T-cell (primary cell): Measurements from ENCODE around the gene VPS13A. TPM values are rescaled to one million over a fixed set of nuclear protein-coding genes. Genes with fewer than 3 reads are reported as not detected.

Source experiments
- ATAC-seq, 4 experiments: fragments of 200-7000 bp in 3 of 4; fragments of 150-1000 bp in 1 of 4; cut with Tn5 transposase; replicated peaks in 1 of 4; 1 replicate in 3 of 4; 2 replicates in 1 of 4; pipeline ENCODE4 v1.10.0; 2021; ENCODE audit warnings: moderate library complexity in 3 of 4, mild to moderate bottlenecking in 2 of 4, moderate number of reproducible peaks in 1 of 4
- CTCF ChIA-PET, 2 donors: fragments of 300-600 bp; sonication (Branson Sonifier 250); formaldehyde crosslinking; loops; one replicate each; lab custom pipeline; 2022; ENCODE audit warnings: antibody characterized with exemption in 2 of 2; lab: Charles Lee
- POLR2A ChIA-PET, 2 donors: fragments of 300-600 bp; sonication (Branson Sonifier 250); formaldehyde crosslinking; loops; one replicate each; lab custom pipeline; 2022; ENCODE audit warnings: antibody characterized with exemption in 2 of 2; lab: Charles Lee
- DNase-seq, 35 experiments: peaks; one replicate each; pipeline versions ENCODE4 v3.0.0 to v3.0.0-alpha.2; 2013 to 2023
- H3K27ac ChIP-seq: one replicate; pipeline ENCODE4 v1.5.1; 2013; ENCODE audit warnings: low read length
- H3K27me3 ChIP-seq, 2 experiments: replicated peaks in 1 of 2; 1 replicate in 1 of 2; 2 replicates in 1 of 2; pipeline versions ENCODE4 v1.6.1 to v1.7.0; 2013; ENCODE audit warnings: low read length in 1 of 2, mixed read lengths in 1 of 2; ENCODE audit not compliant: control insufficient read depth in 2 of 2, insufficient read depth in 2 of 2; ENCODE audit errors: extremely low read depth in 1 of 2
- H3K36me3 ChIP-seq, 2 donors: 1 replicate in 1 of 2; 2 replicates in 1 of 2; pipeline versions ENCODE4 v1.6.1 to v1.7.0; 2013; ENCODE audit warnings: low read length in 1 of 2; ENCODE audit not compliant: control insufficient read depth in 2 of 2, insufficient read depth in 1 of 2; ENCODE audit errors: extremely low read depth in 1 of 2
- H3K4me1 ChIP-seq, 2 experiments: 1 replicate in 1 of 2; 2 replicates in 1 of 2; pipeline versions ENCODE4 v1.6.1 to v1.7.0; 2013; ENCODE audit warnings: low read length in 2 of 2, mixed read lengths in 1 of 2; ENCODE audit not compliant: insufficient read depth in 2 of 2, control insufficient read depth in 1 of 2; ENCODE audit errors: extremely low read depth in 1 of 2
- H3K4me3 ChIP-seq, 2 donors: 1 replicate in 1 of 2; 2 replicates in 1 of 2; pipeline versions ENCODE4 v1.5.1 to v1.7.0; 2013; ENCODE audit warnings: mild to moderate bottlenecking in 2 of 2, low read length in 1 of 2, moderate library complexity in 1 of 2; ENCODE audit not compliant: control insufficient read depth in 1 of 2; ENCODE audit errors: extremely low read depth in 1 of 2
- H3K9me3 ChIP-seq: 2 replicates; pipeline ENCODE4 v1.7.0; 2013
- H3K27ac Mint-ChIP-seq, 2 donors: one replicate each; pipeline ENCODE4 v1.8.0; 2020 to 2021; ENCODE audit warnings: mild to moderate bottlenecking in 2 of 2, mixed read lengths in 2 of 2
- H3K27me3 Mint-ChIP-seq, 2 donors: one replicate each; pipeline ENCODE4 v1.8.0; 2021 to 2022; ENCODE audit warnings: mixed read lengths in 2 of 2
- H3K36me3 Mint-ChIP-seq: one replicate; pipeline ENCODE4 v1.8.0; 2021; ENCODE audit warnings: mixed read lengths
- H3K4me1 Mint-ChIP-seq, 3 donors: one replicate each; pipeline ENCODE4 v1.8.0; 2020 to 2022; ENCODE audit warnings: mixed read lengths in 3 of 3, mild to moderate bottlenecking in 1 of 3
- H3K4me3 Mint-ChIP-seq, 3 donors: one replicate each; pipeline ENCODE4 v1.8.0; 2020 to 2022; ENCODE audit warnings: mild to moderate bottlenecking in 3 of 3, mixed read lengths in 3 of 3, moderate library complexity in 3 of 3
- H3K9me3 Mint-ChIP-seq, 3 donors: one replicate each; pipeline ENCODE4 v1.8.0; 2020 to 2022; ENCODE audit warnings: mixed read lengths in 3 of 3
- WGBS: methylation state at CpG from one replicate; pipeline ENCODE4 v1.1.5; 2013; ENCODE audit warnings: missing lambda C conversion rate; ENCODE audit not compliant: insufficient coverage; 5-methylcytosine and 5-hydroxymethylcytosine counted together
- total RNA-seq, 35 experiments: library from RNA in 6 of 35; stranded (reverse) in 6 of 35; fragments of 120-200 nt in 1 of 35; gene quantifications; one replicate each; pipeline versions ENCODE4 v1.2.1 to v1.2.4 and lab custom pipeline; 2013 to 2026

VPS13A gene
- total RNA-seq, 5 donors from 2014 or later (not counting 1 experiment from before 2014, with no cell fraction given), result 32.1 to 49.3 (median 36.5) TPM

DNA sequence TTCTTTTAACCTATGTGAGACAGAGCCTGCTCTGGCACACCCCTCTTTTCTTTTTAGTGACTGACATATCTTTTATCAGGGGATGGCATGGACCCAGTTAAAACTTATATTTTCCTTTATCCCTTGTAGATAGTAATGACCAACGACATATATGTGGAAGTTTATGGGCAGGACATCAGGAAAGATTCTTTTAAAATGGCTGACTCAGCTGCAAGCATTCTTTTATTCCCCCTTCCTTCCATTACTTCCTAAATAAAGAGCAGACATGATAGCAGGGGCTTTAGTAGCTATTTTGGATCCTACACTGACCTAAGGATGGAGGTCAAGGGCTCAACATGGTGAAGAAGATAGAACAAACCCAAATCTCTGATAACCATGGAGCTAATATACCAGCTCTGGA, 25.0 kb upstream of the VPS13A start:
- ChIA-PET CTCF (interaction anchor here (0.5 to 0.9 kb wide), 5 partner anchors 14 to 707 kb away, joined by 3 to 6 read pairs (median 3); no protein-coding TSS in a partner anchor), POLR2A (no interaction called here)
- Histone ChIP-seq H3K4me1 (no peaks in the 10 kb centered on the region), H3K36me3 (no peaks in the 10 kb centered on the region), H3K27me3 (peaks cover 7 to 9% of the 10 kb centered on the region in 2 experiments), H3K27ac (no peak overlapping the region), H3K9me3 (no peaks in the 10 kb centered on the region), H3K4me3 (no peak overlapping the region)
- ATAC-seq, result no peak
- no peak overlapping the region for H3K4me3 Mint-ChIP-seq
- WGBS, result no CpG with 5 or more reads among the region's 1 CpG
- no peaks in the 10 kb centered on the region for H3K9me3 Mint-ChIP-seq
- no peak overlapping the region for H3K27ac Mint-ChIP-seq
- no peaks in the 10 kb centered on the region for H3K4me1 Mint-ChIP-seq
- no peaks in the 10 kb centered on the region for H3K36me3 Mint-ChIP-seq
- H3K27me3 Mint-ChIP-seq, result peaks cover 18 to 24% of the 10 kb centered on the region in 2 donors
- DNase-seq, result no peak

DNA sequence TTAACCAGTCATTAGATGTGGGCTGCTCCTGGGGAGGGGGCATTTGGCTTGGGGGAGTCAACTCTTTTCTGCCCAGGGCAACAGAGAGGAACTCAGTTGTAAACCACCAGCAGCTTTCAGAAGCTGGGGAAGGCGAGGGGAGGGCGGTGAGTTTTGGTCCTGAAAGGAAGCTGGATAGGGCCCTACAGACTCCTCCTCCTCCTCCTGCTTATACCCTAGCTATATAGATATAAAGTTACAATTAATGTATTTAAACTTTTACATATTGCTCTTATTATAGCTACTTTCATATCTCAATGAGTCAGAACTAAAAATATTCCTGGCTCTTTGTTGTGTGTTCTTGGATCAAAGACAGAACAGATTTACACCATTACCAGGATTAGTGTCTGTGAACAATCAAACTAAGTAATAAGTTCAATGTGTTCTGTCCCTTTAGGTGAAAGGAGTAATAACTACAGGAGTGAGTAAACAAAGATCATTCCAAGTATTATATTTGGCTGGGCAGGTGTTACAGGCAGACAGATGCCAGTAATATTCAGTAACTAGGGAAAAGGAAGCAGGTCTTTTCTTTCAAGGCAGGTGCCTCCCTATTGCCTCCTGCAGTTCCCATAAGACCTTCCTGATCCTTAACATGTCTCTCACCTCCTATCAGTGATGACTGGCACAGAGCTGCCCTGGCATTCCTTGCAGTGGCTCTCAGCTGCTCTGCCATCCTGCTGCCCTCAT, 20.5 kb upstream of the VPS13A start:
- no peaks in the 10 kb centered on the region for H3K4me1 Mint-ChIP-seq

DNA sequence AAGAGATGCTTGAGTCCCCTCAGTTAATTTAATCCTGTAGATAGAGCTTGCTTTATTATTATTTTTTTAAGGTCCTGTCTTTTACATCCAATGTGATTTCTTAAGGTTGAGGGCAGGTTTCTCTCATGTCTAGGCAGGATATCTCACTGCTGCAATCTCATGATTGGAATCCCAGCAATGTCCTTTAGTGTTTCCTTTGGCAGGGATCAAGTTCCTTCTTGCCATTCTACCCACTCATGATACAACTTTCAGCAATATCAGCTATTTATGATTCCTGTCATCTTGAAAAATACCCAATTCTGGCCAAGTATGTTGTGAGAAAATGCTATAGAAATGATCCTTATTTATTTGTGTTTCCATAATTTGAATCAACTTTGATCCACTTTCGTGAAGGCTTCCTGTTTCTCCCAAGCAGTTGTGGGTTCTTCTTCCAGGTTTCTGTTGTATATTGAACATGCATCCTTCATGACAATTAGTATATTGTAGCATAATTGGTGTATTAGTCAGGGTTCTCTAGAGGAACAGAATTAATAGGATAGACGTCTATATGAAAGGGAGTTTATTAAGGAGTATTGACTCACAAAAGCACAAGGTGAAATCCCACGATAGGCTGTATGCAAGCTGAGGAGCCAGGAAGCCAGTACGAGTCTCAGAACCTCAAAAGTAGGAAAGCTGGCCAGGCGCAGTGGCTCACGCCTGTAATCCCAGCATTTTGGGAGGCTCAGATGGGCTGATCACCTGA, 18.4 kb upstream of the VPS13A start:
- H3K36me3 ChIP-seq, result no peaks in the 10 kb centered on the region
- H3K4me3 ChIP-seq, result no peak overlapping the region
- Mint-ChIP-seq H3K36me3 (no peaks in the 10 kb centered on the region), H3K9me3 (no peaks in the 10 kb centered on the region), H3K27ac (no peak overlapping the region), H3K4me3 (no peak overlapping the region), H3K27me3 (peaks cover 13 to 14% of the 10 kb centered on the region in 2 donors), H3K4me1 (no peaks in the 10 kb centered on the region)
- no peaks in the 10 kb centered on the region for H3K9me3 ChIP-seq
- H3K4me1 ChIP-seq, result no peaks in the 10 kb centered on the region
- CTCF ChIA-PET, result interaction anchor here in 1 of 2 donors (1.7 kb wide), 1 partner anchor 8 kb away, joined by 9 read pairs; no protein-coding TSS in a partner anchor
- DNase-seq (no peak), ATAC-seq (no peak)
- H3K27me3 ChIP-seq, result peaks cover 0 to 5% of the 10 kb centered on the region in 2 experiments
- 78% methylated on average over 5 of the region's 6 CpGs for WGBS
- no peak overlapping the region for H3K27ac ChIP-seq
- POLR2A ChIA-PET, result no interaction called here

More for the DNA sequence above, 20.5 kb upstream of the VPS13A start:
- CTCF ChIA-PET, result interaction anchor here in 1 of 2 donors (0.6 kb wide), 1 partner anchor 1927 kb away, joined by 5 read pairs; no protein-coding TSS in a partner anchor
- Histone ChIP-seq H3K9me3 (no peaks in the 10 kb centered on the region), H3K4me1 (no peaks in the 10 kb centered on the region), H3K27ac (no peak overlapping the region), H3K27me3 (peaks cover 0 to 5% of the 10 kb centered on the region in 2 experiments), H3K4me3 (no peak overlapping the region), H3K36me3 (no peaks in the 10 kb centered on the region)
- POLR2A ChIA-PET, result no interaction called here
- Mint-ChIP-seq H3K36me3 (no peaks in the 10 kb centered on the region), H3K4me3 (no peak overlapping the region), H3K27me3 (peaks cover 20 to 26% of the 10 kb centered on the region in 2 donors), H3K27ac (no peak overlapping the region), H3K9me3 (no peaks in the 10 kb centered on the region)
- WGBS, result no CpG with 5 or more reads among the region's 2 CpGs
- DNase-seq, result no peak
- ATAC-seq, result no peak

DNA sequence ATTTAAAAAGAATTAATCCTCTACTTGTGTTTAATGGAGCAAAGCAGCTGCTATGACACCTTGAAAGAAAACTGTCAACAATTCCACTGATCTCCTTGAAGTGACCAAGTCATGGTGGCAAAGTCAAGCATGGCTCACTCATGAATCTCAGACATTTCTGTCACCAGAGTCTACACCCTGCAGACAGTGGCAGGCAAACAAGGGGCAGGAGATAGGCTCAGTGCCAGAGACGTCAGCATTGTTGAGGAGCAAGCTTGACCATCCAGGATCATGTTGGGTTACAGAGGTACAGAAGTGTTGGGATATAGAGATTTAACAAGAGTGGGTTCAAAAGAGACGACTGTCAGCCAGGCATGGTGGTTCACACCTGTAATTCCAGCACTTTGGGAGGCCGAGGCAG, 16.1 kb upstream of the VPS13A start:
- Histone ChIP-seq H3K36me3 (no peaks in the 10 kb centered on the region), H3K9me3 (no peaks in the 10 kb centered on the region), H3K27me3 (peaks cover 0 to 5% of the 10 kb centered on the region in 2 experiments), H3K27ac (no peak overlapping the region), H3K4me1 (no peaks in the 10 kb centered on the region), H3K4me3 (no peak overlapping the region)
- ChIA-PET CTCF (no interaction called here), POLR2A (no interaction called here)
- ATAC-seq, result no peak
- Mint-ChIP-seq H3K27ac (no peak overlapping the region), H3K27me3 (peaks cover 7 to 9% of the 10 kb centered on the region in 2 donors), H3K36me3 (no peaks in the 10 kb centered on the region), H3K9me3 (no peaks in the 10 kb centered on the region), H3K4me1 (no peaks in the 10 kb centered on the region), H3K4me3 (no peak overlapping the region)
- 57% methylated on average over 2 of the region's 3 CpGs for WGBS
- DNase-seq, result no peak

DNA sequence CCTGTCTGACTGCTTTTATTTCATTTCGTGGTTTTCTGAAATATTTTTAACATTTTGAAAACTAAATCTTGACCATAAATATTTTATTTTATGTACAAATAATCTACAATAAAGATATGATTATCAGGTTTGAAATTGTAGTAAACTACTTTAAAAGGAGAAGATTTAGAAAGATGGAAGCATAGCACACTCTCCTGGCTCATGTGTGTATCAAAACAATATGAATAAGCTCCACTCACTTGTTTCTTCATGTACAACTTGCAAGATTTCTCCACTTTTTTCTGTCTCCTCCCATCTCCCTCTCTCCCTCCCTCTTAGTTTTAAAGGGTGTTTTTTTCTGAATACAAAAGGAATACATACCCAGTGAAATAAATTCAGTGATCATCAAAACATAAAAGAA, 15.4 kb upstream of the VPS13A start:
- peaks cover 0 to 2% of the 10 kb centered on the region in 2 experiments for H3K27me3 ChIP-seq
- no peaks in the 10 kb centered on the region for H3K36me3 ChIP-seq
- H3K36me3 Mint-ChIP-seq, result no peaks in the 10 kb centered on the region
- no peak for ATAC-seq
- H3K9me3 Mint-ChIP-seq, result no peaks in the 10 kb centered on the region
- no peak overlapping the region for H3K27ac ChIP-seq
- H3K4me1 Mint-ChIP-seq, result no peaks in the 10 kb centered on the region
- no peaks in the 10 kb centered on the region for H3K4me1 ChIP-seq
- POLR2A ChIA-PET, result no interaction called here
- no peak overlapping the region for H3K27ac Mint-ChIP-seq
- no peak overlapping the region for H3K4me3 Mint-ChIP-seq
- WGBS, result no CpG with 5 or more reads among the region's 1 CpG
- H3K9me3 ChIP-seq, result no peaks in the 10 kb centered on the region
- no peak for DNase-seq
- H3K27me3 Mint-ChIP-seq, result peaks cover 6 to 8% of the 10 kb centered on the region in 2 donors
- CTCF ChIA-PET, result interaction anchor here in 1 of 2 donors (0.6 kb wide), 1 partner anchor 762 kb away, joined by 3 read pairs; no protein-coding TSS in a partner anchor
- H3K4me3 ChIP-seq, result no peak overlapping the region

DNA sequence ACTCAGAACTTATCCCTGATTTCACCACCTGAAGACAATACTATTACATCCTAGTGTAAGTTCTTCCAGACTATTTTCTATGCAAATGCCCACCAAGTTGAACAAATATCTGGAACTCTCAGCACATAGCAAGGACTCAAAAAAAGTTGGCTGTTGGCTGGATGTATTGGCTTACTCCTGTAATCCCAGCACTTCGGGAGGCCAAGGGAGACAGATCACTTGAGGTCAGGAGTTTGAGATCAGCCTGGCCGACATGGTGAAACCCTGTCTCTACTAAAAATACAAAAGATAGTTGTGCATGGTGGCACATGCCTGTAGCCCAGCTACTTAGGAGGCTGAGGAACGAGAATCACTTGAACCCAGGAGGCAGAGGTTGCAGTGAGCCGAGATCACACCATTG, 15.0 kb upstream of the VPS13A start:
- Mint-ChIP-seq H3K27ac (no peak overlapping the region), H3K4me3 (no peak overlapping the region), H3K36me3 (no peaks in the 10 kb centered on the region), H3K4me1 (peaks cover 0 to under 1% (median 0%) of the 10 kb centered on the region in 3 donors), H3K27me3 (peaks cover 6 to 8% of the 10 kb centered on the region in 2 donors), H3K9me3 (no peaks in the 10 kb centered on the region)
- WGBS, result no CpG with 5 or more reads among the region's 4 CpGs
- no peaks in the 10 kb centered on the region for H3K4me1 ChIP-seq
- ChIA-PET POLR2A (no interaction called here), CTCF (interaction anchor here (0.5 to 0.7 kb wide), 5 partner anchors 13 to 762 kb away, joined by 3 to 6 read pairs (median 4); no protein-coding TSS in a partner anchor)
- no peak for ATAC-seq
- DNase-seq, result no peak
- no peaks in the 10 kb centered on the region for H3K27me3 ChIP-seq
- H3K9me3 ChIP-seq, result no peaks in the 10 kb centered on the region
- H3K4me3 ChIP-seq, result no peak overlapping the region
- no peak overlapping the region for H3K27ac ChIP-seq
- no peaks in the 10 kb centered on the region for H3K36me3 ChIP-seq
